ENCODE data around the gene PGP.

DNA sequence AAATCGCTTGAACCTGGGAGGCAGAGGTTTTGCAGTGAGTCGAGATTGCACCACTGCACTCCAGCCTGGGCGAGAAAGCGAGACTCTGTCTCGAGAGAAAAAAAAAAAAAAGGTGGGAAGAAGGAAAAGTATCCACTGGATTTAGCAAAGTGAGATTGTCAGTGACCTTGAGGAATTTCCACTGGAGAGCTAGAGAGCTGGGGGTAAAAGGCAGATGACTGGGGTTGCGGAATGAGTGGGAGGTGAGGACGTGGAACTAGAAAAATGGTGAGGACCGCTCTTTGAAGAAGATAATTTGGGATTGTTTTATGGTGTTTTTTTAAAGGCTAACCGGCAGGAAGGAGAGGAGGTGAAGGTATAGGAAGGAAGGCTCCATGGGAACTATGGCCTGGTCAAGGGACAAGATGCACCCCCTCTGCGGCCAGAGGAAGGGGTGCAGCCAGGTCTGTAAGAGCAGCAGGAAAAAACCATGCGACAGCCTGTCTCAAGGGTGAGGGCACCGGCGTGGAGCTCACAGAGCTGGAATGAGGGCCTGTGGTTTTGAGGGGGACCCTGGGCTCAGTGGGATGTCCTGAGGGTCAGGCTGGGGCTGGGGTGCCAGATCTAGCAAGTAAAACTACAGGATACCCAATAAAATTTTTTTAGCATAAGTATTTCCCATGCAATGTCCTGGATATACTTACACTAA, 10.1 kb downstream of the PGP start:
- TF ChIP-seq, protein P1, sequence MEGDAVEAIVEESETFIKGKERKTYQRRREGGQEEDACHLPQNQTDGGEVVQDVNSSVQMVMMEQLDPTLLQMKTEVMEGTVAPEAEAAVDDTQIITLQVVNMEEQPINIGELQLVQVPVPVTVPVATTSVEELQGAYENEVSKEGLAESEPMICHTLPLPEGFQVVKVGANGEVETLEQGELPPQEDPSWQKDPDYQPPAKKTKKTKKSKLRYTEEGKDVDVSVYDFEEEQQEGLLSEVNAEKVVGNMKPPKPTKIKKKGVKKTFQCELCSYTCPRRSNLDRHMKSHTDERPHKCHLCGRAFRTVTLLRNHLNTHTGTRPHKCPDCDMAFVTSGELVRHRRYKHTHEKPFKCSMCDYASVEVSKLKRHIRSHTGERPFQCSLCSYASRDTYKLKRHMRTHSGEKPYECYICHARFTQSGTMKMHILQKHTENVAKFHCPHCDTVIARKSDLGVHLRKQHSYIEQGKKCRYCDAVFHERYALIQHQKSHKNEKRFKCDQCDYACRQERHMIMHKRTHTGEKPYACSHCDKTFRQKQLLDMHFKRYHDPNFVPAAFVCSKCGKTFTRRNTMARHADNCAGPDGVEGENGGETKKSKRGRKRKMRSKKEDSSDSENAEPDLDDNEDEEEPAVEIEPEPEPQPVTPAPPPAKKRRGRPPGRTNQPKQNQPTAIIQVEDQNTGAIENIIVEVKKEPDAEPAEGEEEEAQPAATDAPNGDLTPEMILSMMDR (IDR thresholded peaks at IDR 0.05; ENCODE audit: insufficient read depth, low read length, poor library complexity, severe bottlenecking), result no peak
- TF ChIP-seq EZH2phosphoT487 (conservative IDR thresholded peaks at IDR 0.05; ENCODE audit: low read length), result no peak
